ACC112 (cell line): Measurements from ENCODE around the gene KCNH6.

Source experiments
- H2AFZ ChIP-seq: fragments of 200-600 bp; sonication (generic); one replicate; pipeline ENCODE4 v1.6.0; 2017; ENCODE audit warnings: antibody characterized with exemption, low read length; ENCODE audit not compliant: unreplicated experiment
- H3K27ac ChIP-seq: fragments of 200-600 bp; sonication (generic); 2 replicates; pipeline ENCODE4 v1.5.1; 2014; ENCODE audit warnings: low read depth, mild to moderate bottlenecking, antibody characterized with exemption, low read length, moderate library complexity
- H3K27me3 ChIP-seq: fragments of 200-600 bp; sonication (generic); 2 replicates; pipeline ENCODE4 v1.6.1; 2014; ENCODE audit warnings: mild to moderate bottlenecking, antibody characterized with exemption, low read length, moderate library complexity, mixed read lengths; ENCODE audit not compliant: insufficient read depth
- H3K36me3 ChIP-seq: fragments of 200-600 bp; sonication (generic); 2 replicates; pipeline ENCODE4 v1.6.1; 2016; ENCODE audit warnings: mild to moderate bottlenecking, antibody characterized with exemption, low read length, moderate library complexity, mixed read lengths; ENCODE audit not compliant: insufficient read depth
- H3K4me1 ChIP-seq: fragments of 200-600 bp; sonication (generic); one replicate; pipeline ENCODE4 v1.6.1; 2016; ENCODE audit warnings: low read length, mixed read lengths; ENCODE audit not compliant: insufficient read depth, unreplicated experiment, control insufficient read depth
- H3K4me3 ChIP-seq: fragments of 200-600 bp; sonication (generic); 2 replicates; pipeline ENCODE4 v1.5.1; 2014; ENCODE audit warnings: mild to moderate bottlenecking, low read depth, low read length
- H3K79me2 ChIP-seq: fragments of 200-600 bp; sonication (generic); one replicate; pipeline ENCODE4 v1.6.0; 2016; ENCODE audit warnings: low read length; ENCODE audit not compliant: control insufficient read depth, unreplicated experiment, insufficient read depth

Gene KCNH6

GRCh38 chr17:63512896-63513644, 10.1 kb upstream of the KCNH6 start:
- no peaks in the 10 kb centered on the region for H3K79me2 ChIP-seq
- no peak overlapping the region for H3K4me3 ChIP-seq
- peaks cover 16% of the 10 kb centered on the region for H3K27me3 ChIP-seq
- peaks cover 14% of the 10 kb centered on the region for H3K4me1 ChIP-seq
- no peak overlapping the region for H2AFZ ChIP-seq
- H3K36me3 ChIP-seq: no peaks in the 10 kb centered on the region
- no peak overlapping the region for H3K27ac ChIP-seq

- Histone ChIP-seq H3K27me3 (peaks cover 11% of the 10 kb centered on the region), H3K4me3 (no peak overlapping the region), H3K36me3 (no peaks in the 10 kb centered on the region), H2AFZ (no peak overlapping the region), H3K4me1 (peaks cover 14% of the 10 kb centered on the region), H3K79me2 (no peaks in the 10 kb centered on the region), H3K27ac (no peak overlapping the region)
Measured at GRCh38 chr17:63514477-63514876, 8.7 kb upstream of the KCNH6 start.

GRCh38 chr17:63514974-63515373, 8.2 kb upstream of the KCNH6 start:
- Histone ChIP-seq H2AFZ (no peak overlapping the region), H3K4me1 (peaks cover 14% of the 10 kb centered on the region), H3K36me3 (no peaks in the 10 kb centered on the region), H3K27ac (no peak overlapping the region), H3K79me2 (no peaks in the 10 kb centered on the region), H3K27me3 (peaks cover 11% of the 10 kb centered on the region), H3K4me3 (no peak overlapping the region)

GRCh38 chr17:63515426-63515825, 7.7 kb upstream of the KCNH6 start:
- H3K36me3 ChIP-seq: no peaks in the 10 kb centered on the region
- no peak overlapping the region for H3K4me3 ChIP-seq
- H3K4me1 ChIP-seq: peaks cover 14% of the 10 kb centered on the region
- no peak overlapping the region for H3K27ac ChIP-seq
- peaks cover 11% of the 10 kb centered on the region for H3K27me3 ChIP-seq
- H2AFZ ChIP-seq: no peak overlapping the region
- H3K79me2 ChIP-seq: no peaks in the 10 kb centered on the region

GRCh38 chr17:63516910-63517824, 6.0 kb upstream of the KCNH6 start:
- H2AFZ ChIP-seq: no peak overlapping the region
- H3K4me1 ChIP-seq: peaks cover 14% of the 10 kb centered on the region
- no peak overlapping the region for H3K4me3 ChIP-seq
- no peak overlapping the region for H3K27ac ChIP-seq
- peaks cover 17% of the 10 kb centered on the region for H3K27me3 ChIP-seq
- no peaks in the 10 kb centered on the region for H3K36me3 ChIP-seq
- H3K79me2 ChIP-seq: no peaks in the 10 kb centered on the region

GRCh38 chr17:63517825-63518534, 5.2 kb upstream of the KCNH6 start:
- no peaks in the 10 kb centered on the region for H3K79me2 ChIP-seq
- H3K27me3 ChIP-seq: peaks cover 17% of the 10 kb centered on the region
- H3K4me3 ChIP-seq: no peak overlapping the region
- peaks cover 14% of the 10 kb centered on the region for H3K4me1 ChIP-seq
- H2AFZ ChIP-seq: no peak overlapping the region
- no peak overlapping the region for H3K27ac ChIP-seq
- H3K36me3 ChIP-seq: no peaks in the 10 kb centered on the region

- no peak overlapping the region for H3K27ac ChIP-seq
- H3K4me1 ChIP-seq: peaks cover 14% of the 10 kb centered on the region
Measured at GRCh38 chr17:63519116-63519881, 3.9 kb upstream of the KCNH6 start.

GRCh38 chr17:63519972-63520882, 2.9 kb upstream of the KCNH6 start:
- peaks cover 14% of the 10 kb centered on the region for H3K4me1 ChIP-seq

More at GRCh38 chr17:63519116-63519881, 3.9 kb upstream of the KCNH6 start:
- no peaks in the 10 kb centered on the region for H3K36me3 ChIP-seq
- no peak overlapping the region for H2AFZ ChIP-seq
- H3K27me3 ChIP-seq: peaks cover 26% of the 10 kb centered on the region
- no peaks in the 10 kb centered on the region for H3K79me2 ChIP-seq
- H3K4me3 ChIP-seq: no peak overlapping the region

DNA sequence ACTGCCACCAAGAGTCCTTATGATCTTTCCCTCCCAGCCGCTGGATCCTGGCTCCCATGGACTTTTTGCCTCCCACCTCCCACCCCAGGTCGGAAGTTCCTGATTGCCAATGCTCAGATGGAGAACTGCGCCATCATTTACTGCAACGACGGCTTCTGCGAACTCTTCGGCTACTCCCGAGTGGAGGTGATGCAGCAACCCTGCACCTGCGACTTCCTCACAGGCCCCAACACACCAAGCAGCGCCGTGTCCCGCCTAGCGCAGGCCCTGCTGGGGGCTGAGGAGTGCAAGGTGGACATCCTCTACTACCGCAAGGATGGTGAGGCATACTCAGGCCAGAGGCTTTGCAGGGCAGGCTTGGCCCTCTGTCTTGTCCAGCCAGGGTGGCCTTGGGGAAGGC, 893 bp downstream of the KCNH6 start:
- Histone ChIP-seq H3K4me3 (no peak overlapping the region), H2AFZ (no peak overlapping the region), H3K36me3 (no peaks in the 10 kb centered on the region), H3K79me2 (no peaks in the 10 kb centered on the region), H3K27me3 (peaks cover 43% of the 10 kb centered on the region), H3K4me1 (no peaks in the 10 kb centered on the region), H3K27ac (no peak overlapping the region)

More at GRCh38 chr17:63519972-63520882, 2.9 kb upstream of the KCNH6 start:
- H3K36me3 ChIP-seq: no peaks in the 10 kb centered on the region
- no peak overlapping the region for H2AFZ ChIP-seq
- H3K27me3 ChIP-seq: peaks cover 28% of the 10 kb centered on the region
- no peaks in the 10 kb centered on the region for H3K79me2 ChIP-seq
- H3K27ac ChIP-seq: no peak overlapping the region
- H3K4me3 ChIP-seq: no peak overlapping the region
